H7 (cell line): ENCODE data around the gene DERL2. TPM values are rescaled to one million over a fixed set of nuclear protein-coding genes. Genes with fewer than 3 reads are reported as not detected.
A peak's percentile ranks its signal among the peaks of the same experiment; 100 is the strongest.

ENCODE experiments used
- DNase-seq: peaks from one replicate; pipeline ENCODE4 v3.0.0; 2012
- H3K27me3 ChIP-seq: 2 replicates; pipeline ENCODE4 v1.6.0; 2011; ENCODE audit warnings: mild to moderate bottlenecking, low read length; ENCODE audit not compliant: control insufficient read depth, insufficient read depth
- H3K36me3 ChIP-seq: replicated peaks from 2 replicates; pipeline ENCODE4 v1.5.1; 2011; ENCODE audit warnings: low read length; ENCODE audit not compliant: control insufficient read depth, insufficient read depth
- H3K4me3 ChIP-seq: 2 replicates; pipeline ENCODE4 v1.5.1; 2011; ENCODE audit warnings: low read depth, mild to moderate bottlenecking, control low read depth, low read length, moderate library complexity; ENCODE audit not compliant: insufficient read depth
- total RNA-seq: library from RNA; depleted of rRNA; stranded (reverse); fragments of >200 nt; shearing (Covaris generic); gene quantifications from 2 replicates; pipeline ENCODE4 v1.2.3, GENCODE V29; 2014

The DERL2 gene
- total RNA-seq, 1 experiment from 2014 or later: 27.6 TPM

- Histone ChIP-seq H3K36me3 (peaks cover 29% of the 10 kb centered on the region), H3K27me3 (no peaks in the 10 kb centered on the region), H3K4me3 (no peak overlapping the region)
- DNase-seq: no peak
Observed at GRCh38 chr17:5480962-5481361, 5.0 kb downstream of the DERL2 start.

GRCh38 chr17:5478992-5479391 lies 7.0 kb downstream of the DERL2 start:
- peaks cover 25% of the 10 kb centered on the region for H3K36me3 ChIP-seq
- H3K4me3 ChIP-seq: no peak overlapping the region
- no peak for DNase-seq
- H3K27me3 ChIP-seq: no peaks in the 10 kb centered on the region

GRCh38 chr17:5473906-5474305 lies 12.1 kb downstream of the DERL2 start:
- no peak overlapping the region for H3K4me3 ChIP-seq
- DNase-seq: no peak
- peaks cover 9% of the 10 kb centered on the region for H3K36me3 ChIP-seq

DNA sequence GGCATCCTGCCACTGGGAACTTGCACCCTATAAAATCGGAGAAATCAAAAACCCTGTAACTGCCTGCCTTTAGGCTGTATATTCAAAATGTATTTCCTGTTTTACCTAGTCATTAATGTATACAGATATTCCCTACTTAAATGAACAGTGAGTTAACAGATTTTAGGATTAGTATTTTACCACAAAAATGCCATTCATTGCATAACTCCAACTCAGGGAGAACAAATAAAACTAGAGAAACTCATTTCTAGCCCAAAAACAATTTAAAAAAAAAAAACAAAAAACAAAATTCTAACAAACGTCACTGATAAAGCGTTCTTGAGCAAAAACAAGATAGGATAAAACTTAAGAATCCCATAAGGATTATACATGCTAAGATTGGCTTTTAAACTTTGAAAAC lies 13.5 kb downstream of the DERL2 start:
- peaks cover 4% of the 10 kb centered on the region for H3K36me3 ChIP-seq
- no peaks in the 10 kb centered on the region for H3K27me3 ChIP-seq
- no peak for DNase-seq

More at GRCh38 chr17:5473906-5474305, 12.1 kb downstream of the DERL2 start:
- no peaks in the 10 kb centered on the region for H3K27me3 ChIP-seq

DNA sequence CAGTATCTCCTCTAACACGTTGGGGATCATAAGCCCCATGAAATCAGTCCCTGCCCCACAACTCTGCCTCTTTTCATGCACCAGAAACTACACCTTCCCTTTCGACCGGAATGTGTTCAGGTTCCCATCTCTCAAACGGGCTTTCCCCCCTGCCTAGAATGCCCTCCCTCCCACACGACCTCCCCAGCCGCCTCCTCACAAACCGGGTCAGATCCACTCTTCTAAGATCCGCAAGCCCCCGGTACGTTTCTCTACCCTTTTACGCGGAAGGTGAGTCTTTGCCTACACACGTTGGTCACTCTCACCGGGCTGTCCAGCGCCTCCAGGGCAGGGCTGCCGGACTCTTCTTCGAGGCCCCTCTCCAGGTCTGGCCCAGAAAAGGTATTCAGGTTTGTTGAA lies 17.9 kb downstream of the DERL2 start:
- Histone ChIP-seq H3K36me3 (no peaks in the 10 kb centered on the region; the same call in 1 of the 2 replicates), H3K27me3 (no peaks in the 10 kb centered on the region), H3K4me3 (peak overlapping the region; percentile 98)
- peak; percentile 49 for DNase-seq

More for the DNA sequence above, 13.5 kb downstream of the DERL2 start:
- no peak overlapping the region for H3K4me3 ChIP-seq

GRCh38 chr17:5467416-5467815 lies 18.6 kb downstream of the DERL2 start:
- Histone ChIP-seq H3K4me3 (peak overlapping the region; percentile 98), H3K27me3 (no peaks in the 10 kb centered on the region), H3K36me3 (peaks cover 1% of the 10 kb centered on the region)
- no peak for DNase-seq

DNA sequence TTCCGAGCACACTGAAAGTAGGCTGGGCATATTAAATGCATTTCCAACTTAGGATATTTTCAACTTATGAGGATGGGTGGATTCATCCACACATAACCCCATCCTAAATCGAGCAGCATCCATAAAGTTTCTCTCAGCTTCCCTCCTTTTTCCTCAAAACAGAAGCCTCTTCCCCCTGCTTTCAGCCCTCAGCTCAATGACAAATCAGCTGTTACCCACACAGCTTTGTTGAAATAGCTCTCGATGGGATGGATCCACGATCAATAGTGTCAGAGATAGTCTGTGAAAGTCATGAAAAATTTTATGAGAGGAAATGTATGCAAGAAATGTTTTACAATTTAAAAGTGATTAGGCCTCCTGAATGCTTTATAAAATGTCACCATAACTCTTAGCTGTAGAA lies 19.7 kb downstream of the DERL2 start:
- no peak for DNase-seq
- H3K36me3 ChIP-seq: peaks cover 5% of the 10 kb centered on the region
- H3K27me3 ChIP-seq: no peaks in the 10 kb centered on the region
- H3K4me3 ChIP-seq: no peak overlapping the region

- Histone ChIP-seq H3K27me3 (no peaks in the 10 kb centered on the region), H3K36me3 (peaks cover 8% of the 10 kb centered on the region), H3K4me3 (no peak overlapping the region)
- no peak for DNase-seq
Observed at GRCh38 chr17:5464717-5465507, 21.1 kb downstream of the DERL2 start.

DNA sequence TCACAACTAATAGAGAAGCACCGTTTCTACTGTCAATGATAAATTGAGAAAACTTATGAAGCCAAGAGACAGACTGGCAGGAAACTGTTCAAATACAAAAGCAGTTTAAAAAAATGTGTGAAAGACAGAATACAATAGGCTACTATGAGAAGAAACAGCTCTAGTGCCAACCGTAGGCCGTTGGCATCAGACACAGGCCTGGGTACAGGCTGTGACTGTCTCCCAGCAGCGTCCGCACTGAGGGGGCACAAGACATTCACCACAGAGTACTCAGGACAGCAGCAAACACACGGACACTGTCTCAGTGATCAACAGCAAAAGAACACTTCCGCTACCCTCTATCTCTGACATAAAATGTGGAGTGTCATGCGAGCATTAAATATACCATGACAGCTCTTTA lies 39.2 kb downstream of the DERL2 start:
- no peak for DNase-seq

DNA sequence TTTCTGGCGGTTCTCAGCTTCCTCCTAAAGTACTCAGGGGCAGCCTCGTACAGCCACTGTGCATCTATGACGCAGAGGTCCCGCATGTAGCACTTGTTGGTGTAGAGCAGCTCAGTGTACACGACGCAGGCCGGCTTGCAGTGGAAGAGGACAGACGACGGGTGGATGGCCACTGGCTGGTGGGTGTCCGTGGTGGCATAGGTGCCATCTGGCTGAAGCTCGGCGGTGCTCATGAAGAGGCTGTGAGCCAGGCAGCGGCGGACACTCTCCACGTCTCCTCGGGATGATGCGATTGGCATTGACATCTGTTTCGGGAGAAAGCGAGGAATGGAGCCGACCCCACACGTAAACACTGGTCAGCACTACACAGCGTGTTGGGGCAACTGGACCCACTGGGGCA lies 41.8 kb downstream of the DERL2 start:
- no peak overlapping the region for H3K4me3 ChIP-seq
- DNase-seq: no peak
- H3K27me3 ChIP-seq: no peaks in the 10 kb centered on the region
- peaks cover 32% of the 10 kb centered on the region for H3K36me3 ChIP-seq

More for the DNA sequence above, 39.2 kb downstream of the DERL2 start:
- peaks cover 42% of the 10 kb centered on the region for H3K36me3 ChIP-seq
- H3K4me3 ChIP-seq: no peak overlapping the region
- no peaks in the 10 kb centered on the region for H3K27me3 ChIP-seq

- DNase-seq: no peak
- Histone ChIP-seq H3K27me3 (no peaks in the 10 kb centered on the region), H3K4me3 (no peak overlapping the region), H3K36me3 (peaks cover 30% of the 10 kb centered on the region)
Observed at GRCh38 chr17:5443728-5444127, 42.2 kb downstream of the DERL2 start.

DNA sequence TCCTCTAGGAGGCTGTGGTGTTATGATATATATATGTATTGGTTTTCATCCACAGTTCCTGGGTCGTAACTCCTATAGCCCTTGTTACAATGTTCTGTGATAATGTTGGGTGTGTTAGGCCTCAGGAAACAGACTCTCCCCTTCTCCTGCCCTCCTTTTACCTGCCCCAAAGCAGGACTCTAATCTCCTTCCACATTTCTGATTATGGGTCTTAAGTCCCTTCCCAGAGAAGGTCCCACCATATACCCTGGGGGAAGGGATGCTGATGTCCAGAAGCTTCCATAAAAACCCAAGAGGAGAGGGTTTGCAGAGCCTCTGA lies 46.6 kb downstream of the DERL2 start:
- H3K36me3 ChIP-seq: peaks cover 28% of the 10 kb centered on the region
- no peaks in the 10 kb centered on the region for H3K27me3 ChIP-seq
- H3K4me3 ChIP-seq: peak overlapping the region; percentile 92; the same call in 1 of the 2 replicates
- no peak for DNase-seq

DNA sequence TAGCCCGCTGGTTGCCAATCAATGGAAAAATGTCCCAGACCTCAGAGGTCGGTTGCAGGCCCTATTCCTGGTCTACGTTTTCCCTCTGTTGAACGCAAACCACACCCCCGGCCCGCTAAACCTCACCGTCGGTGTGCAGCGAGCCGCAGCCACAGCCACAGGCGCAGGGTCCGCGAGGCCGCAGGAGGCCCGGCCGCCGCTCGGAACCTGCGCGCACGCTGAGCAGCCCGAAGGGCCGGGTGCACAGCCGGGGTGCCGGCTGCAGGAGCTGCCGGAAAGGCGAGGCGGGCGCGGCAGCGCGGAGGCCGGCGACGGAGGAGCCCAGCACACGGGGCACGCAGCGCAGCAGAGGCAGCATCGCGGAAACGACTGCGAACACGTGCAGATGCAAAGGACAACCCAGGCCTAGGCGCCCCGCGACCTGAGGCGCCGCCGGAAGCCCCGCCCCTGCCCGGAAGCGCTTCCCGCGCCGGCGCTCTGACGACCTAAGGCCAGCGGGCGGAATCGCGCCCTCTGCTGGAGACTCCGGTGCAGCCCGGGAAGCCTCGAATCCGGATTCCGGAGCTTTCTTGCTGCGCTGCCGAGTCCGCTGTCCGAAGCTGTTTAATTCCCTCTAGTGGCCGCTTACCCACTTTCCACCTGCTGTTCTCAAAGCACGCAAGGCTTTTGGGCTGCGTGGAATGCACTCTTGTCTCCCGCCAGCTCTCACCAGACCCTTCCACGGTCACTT lies 47.1 kb downstream of the DERL2 start, which contains the start of gene C1QBP:
Gene C1QBP, minus strand, starts transcription at position 440 of the 730 bp plus-strand sequence. Its CDS starts 82 bp downstream, at position 358.
- peak; percentile 95 for DNase-seq
- no peaks in the 10 kb centered on the region for H3K27me3 ChIP-seq
- H3K4me3 ChIP-seq: peak within 1 kb of the TSS; percentile 92
- H3K36me3 ChIP-seq: peaks cover 26% of the 10 kb centered on the region

DNA sequence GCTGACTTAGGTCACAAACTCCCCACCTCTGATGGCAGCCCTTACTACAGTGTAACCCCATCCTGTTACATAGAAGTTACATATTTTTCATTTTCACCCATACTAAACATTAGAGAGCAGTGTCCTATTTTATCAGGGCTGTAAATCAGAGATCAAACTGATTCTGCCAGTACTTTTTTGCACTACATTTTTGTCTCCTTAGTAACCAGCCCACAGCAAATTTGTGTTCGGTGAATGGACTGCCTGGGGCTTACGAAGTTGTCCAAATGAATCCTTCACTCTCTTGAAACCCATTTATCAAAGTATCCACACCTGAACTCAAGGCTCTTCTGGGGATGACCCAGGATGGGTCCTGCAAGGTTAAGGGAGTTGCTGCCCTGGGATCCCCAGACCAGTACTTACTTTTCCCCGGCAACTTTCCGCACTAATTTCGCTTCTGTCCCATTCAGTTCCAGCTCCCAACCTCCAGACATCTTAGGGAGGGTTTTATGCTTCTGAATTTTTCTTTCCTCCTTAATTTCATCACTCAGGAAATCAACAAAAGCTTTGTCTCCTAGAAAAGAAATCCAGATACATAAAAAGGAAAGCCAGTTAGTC lies 48.2 kb downstream of the DERL2 start:
- Histone ChIP-seq H3K36me3 (peaks cover 28% of the 10 kb centered on the region), H3K27me3 (no peaks in the 10 kb centered on the region), H3K4me3 (peak overlapping the region; percentile 92)
- DNase-seq: no peak
